Inferior parietal cortex (tissue), 1 donor: Measurements from ENCODE around the gene HNRNPDL.
A peak's percentile ranks its signal among the peaks of the same experiment; 100 is the strongest.
"Not testable (repeated sequence)": the region's sequence is repeated elsewhere in the genome, so short reads cannot be mapped to it uniquely, and the experiment has no call there.

Source experiments
- DNase-seq: peaks from one replicate; pipeline ENCODE4 v3.0.0-alpha.2; 2016; ENCODE audit errors: extremely low spot score

The HNRNPDL gene

GRCh38 chr4:82386312-82386711 is 44.0 kb downstream of the HNRNPDL start:
- DNase-seq = not testable (repeated sequence)

DNA sequence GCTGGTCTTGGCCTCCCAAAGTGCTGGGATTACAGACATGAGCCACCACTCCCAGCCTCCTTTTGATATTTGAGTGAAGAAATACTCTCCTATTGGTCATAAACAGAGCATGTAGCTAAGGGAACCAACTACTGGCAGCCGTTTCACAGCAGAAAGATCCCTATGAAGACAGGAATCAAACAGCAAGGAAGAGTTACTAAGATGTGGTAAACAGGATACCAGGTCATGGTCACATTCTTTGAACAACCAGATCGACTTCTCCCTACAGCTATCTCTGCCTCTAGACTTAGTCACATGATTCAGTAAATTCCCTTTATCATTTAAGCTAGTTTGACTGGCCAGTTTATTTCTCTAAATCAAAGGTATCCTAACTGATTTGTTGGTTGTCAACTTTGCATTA is 47.5 kb downstream of the HNRNPDL start:
- DNase-seq = no peak

GRCh38 chr4:82381661-82382296 is 48.5 kb downstream of the HNRNPDL start:
- DNase-seq = no peak

DNA sequence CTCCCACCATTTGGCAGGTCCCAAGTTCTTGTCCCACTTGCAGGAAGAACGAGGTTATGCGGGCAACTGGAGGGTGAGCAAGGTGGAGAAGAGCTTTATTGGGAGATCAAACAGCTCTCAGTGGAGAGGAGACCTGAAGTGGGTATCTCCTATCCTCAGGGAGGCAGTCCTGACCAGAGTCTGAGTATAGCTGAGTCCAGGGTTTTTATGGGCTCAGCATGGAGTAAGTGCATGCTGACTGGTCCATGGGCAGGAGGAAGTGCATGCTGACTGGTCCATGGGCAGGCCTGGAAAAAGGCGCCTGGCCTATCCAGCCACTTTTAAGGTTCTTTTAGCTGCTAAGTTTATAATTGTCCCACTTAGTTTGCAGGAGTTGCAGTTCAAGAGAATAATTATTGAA is 49.0 kb downstream of the HNRNPDL start:
- DNase-seq = no peak

- DNase-seq = no peak
These were observed 49.4 kb downstream of the HNRNPDL start for GRCh38 chr4:82380831-82381230.

DNA sequence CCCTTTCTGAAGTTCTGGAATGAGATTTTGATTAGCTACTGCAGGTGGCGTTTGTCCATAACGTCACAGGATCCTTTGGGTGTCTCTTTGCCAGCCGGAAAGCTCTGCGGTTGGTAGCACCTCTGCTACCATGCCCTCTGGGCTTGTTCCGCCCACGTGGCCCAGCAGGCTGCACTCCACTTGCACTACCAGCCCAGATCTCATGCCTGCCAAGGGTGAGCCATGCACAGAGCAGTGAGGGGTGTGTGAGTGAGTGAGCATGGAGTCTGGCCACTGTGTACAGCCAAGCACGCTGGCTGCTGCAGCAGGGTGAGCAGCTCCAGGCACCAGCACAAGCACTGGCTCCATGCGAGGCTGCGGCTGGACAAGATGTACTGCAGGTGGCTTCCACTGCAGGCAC is 49.9 kb downstream of the HNRNPDL start:
- no peak for DNase-seq

GRCh38 chr4:82376109-82376508 is 54.2 kb downstream of the HNRNPDL start:
- no peak for DNase-seq

DNA sequence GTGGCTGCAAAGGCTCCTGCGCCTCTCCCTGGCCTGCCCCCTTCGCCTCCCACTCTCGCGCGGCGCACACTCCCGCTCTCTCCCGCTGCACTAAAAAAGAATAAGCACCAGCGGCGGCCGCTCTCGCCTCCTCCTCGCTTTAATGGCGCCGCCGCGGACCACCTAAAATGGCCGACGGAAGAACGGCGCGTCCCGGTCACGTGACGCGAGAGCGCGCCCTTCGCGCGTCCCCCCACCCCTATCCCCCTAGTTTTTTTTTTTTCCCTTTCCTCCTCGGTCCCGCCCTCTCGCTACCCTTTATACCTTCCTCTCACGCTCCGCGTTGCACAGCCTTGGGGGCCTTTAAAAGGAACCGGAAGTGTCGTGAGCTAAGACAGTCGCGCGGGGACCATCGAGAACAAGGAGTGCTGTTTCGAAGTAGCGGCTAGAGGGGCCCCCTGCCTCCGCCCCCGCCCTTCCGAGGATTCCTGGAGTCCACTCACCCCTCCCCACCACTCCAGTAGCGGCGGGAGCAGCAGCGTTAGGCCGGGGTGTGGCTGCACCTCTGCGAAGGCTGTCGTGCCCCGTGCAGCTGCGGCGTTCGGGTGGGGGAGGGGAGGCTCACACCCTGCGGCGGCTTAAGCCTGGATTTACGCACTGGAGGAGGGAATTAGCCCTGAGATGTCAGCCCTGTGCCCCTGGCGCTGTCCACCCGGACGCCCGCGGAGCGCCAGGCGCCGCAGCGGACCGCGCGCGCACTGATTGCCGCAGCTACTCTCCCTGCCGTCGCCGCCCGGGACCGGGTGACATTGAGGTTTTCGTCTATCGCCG is 56.2 kb downstream of the HNRNPDL start, which contains the start of gene HNRNPD:
Gene HNRNPD (minus strand): TSS at position 176 of the 810 bp plus-strand sequence. CDS start 313 bp downstream, outside the sequence.
- peak; percentile 98 for DNase-seq

DNA sequence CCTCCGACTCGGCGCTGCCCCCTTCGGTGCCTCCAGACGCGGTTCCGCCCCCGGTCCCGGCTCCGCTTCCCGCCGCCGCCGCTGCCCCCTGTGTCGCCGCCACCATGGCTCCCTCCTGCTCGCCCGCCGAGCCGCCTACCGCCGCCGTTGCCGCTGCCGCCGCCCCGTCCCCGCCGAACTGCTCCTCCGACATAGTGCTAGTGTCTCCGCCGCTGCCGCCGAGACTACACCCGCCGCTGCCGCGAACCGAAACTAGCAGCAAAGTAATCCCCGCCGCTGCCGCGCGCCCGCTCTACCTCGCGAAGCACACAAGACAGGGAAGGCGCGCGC is 56.8 kb downstream of the HNRNPDL start:
- no peak for DNase-seq
